Colon (tissue), 2 donors: Measurements from ENCODE around the gene LYVE1.

Experiments used
- FAIRE-seq: peaks from 2 replicates; lab custom pipeline; 2012; peaks lifted over from hg19 to GRCh38; lab: Jason Lieb, UNC
- donor health status: control.
- donor health status: control.

Gene LYVE1

DNA sequence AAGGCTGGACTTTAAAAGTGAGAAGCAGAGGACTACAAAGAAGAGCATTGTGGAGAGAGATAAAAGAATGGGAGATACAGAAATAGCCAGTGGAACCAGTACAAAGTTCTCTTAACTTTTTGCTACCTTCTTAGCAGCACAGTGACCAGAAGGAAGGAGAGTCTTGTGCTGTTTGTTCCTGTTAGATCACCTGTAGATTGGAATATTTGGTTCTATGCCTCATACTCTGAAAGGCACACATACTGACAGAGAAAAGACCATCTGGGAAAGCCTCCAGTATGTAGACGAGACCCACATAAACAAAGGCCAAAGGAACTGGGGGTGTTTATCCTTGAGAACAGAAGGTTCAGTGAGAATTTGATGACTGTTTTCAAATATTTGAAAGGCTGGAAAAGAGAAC lies 46.2 kb downstream of the LYVE1 start:
- FAIRE-seq, result no peak

DNA sequence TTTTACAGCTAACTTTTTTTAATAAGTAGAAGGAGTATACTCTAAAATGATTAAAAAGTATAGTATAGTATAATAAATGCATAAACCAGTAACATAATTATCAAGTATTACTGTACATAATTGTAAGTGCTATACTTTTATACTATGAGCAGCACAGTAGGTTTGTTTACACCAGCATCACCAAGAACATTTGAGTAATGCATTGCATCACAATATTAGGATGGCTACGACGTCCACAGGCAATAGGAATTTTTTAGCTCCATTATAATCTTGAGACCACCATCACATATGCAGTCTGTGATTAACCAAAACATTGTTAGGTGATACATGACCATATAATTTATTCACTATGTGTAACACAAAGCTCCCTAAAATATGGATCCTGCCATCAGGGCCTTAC lies 47.9 kb downstream of the LYVE1 start:
- no peak for FAIRE-seq

- FAIRE-seq, result no peak
These were observed 48.8 kb downstream of the LYVE1 start for GRCh38 chr11:10519630-10520029.

- no peak for FAIRE-seq
These were observed 49.6 kb downstream of the LYVE1 start for GRCh38 chr11:10518891-10519290.

GRCh38 chr11:10518123-10518522 lies 50.3 kb downstream of the LYVE1 start:
- no peak for FAIRE-seq

GRCh38 chr11:10515418-10515817 lies 53.0 kb downstream of the LYVE1 start:
- no peak for FAIRE-seq

DNA sequence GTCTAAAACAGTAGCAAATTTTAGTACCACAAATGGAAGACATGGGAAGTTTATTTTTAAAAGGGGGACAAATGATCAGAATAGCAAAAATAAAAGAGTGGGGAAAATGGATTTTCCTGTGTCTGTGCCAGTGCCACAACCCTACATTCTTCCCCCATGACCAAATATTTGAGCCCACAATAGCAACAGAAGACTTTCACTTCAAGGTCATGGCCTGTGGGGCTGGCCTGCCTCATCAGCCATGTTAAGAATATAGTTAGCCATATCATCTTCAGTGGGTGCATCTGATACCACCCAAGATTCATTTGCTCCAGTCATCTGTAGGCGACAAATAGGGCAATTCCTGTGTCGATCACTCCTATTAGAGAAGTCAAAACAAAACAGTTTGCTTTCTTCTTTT lies 53.8 kb downstream of the LYVE1 start:
- no peak for FAIRE-seq

- no peak for FAIRE-seq
These were observed 54.3 kb downstream of the LYVE1 start for GRCh38 chr11:10514202-10514601.

DNA sequence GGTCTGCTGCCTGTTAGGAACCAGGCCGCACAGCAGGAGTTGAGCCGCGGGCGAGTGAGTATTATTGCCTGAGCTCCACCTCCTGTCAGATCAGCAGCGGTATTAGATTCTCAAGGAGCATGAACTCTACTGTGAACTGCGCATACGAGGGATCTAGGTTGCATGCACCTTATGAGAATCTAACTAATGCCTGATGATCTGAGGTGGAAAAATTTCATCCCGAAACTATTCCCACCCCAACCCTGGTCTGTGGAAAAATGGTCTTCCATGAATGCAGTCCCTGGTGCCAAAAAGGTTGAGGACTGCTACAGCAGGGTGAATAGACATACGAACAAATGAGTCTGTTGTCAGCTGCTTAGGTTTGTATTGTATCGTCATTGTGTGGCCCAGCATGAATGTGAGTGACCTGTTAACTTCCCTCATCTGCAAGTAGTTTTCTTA lies 57.3 kb downstream of the LYVE1 start:
- FAIRE-seq, result no peak
